Stimulated activated CD8-positive, alpha-beta memory T cell treated with anti-CD3 and anti-CD28 coated beads, Interleukin-7, amount 100 ng/mL, for 1 hour (primary cell): ENCODE measurements around the gene TBC1D22A.

Experiments
- DNase-seq, 2 donors: peaks; one replicate each; pipeline ENCODE4 v3.0.0-alpha.2; 2020; ENCODE audit warnings: low read depth in 2 of 2

The TBC1D22A gene

DNA sequence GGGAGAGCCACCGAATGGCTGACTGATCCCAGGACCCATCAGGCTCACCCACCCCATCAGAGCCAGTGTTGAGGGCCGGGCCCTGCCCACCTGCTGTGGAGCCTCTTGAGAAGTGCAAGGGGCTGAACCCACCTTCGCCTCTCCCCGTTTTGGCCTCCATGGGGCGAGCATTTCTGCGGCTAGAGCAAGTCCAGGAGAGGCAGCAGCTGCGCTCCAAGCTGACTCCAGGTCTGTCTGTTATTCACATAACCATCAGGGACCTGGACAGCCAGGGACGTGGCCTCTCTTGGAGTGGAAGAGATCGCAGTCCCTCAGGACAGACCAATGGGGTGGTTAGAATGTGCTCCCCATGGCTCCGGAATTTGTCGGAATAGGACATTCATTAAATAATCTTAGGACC lies 231.8 kb downstream of the TBC1D22A start:
- no peak for DNase-seq

GRCh38 chr22:46994983-46995382 lies 232.5 kb downstream of the TBC1D22A start:
- DNase-seq = no peak

DNA sequence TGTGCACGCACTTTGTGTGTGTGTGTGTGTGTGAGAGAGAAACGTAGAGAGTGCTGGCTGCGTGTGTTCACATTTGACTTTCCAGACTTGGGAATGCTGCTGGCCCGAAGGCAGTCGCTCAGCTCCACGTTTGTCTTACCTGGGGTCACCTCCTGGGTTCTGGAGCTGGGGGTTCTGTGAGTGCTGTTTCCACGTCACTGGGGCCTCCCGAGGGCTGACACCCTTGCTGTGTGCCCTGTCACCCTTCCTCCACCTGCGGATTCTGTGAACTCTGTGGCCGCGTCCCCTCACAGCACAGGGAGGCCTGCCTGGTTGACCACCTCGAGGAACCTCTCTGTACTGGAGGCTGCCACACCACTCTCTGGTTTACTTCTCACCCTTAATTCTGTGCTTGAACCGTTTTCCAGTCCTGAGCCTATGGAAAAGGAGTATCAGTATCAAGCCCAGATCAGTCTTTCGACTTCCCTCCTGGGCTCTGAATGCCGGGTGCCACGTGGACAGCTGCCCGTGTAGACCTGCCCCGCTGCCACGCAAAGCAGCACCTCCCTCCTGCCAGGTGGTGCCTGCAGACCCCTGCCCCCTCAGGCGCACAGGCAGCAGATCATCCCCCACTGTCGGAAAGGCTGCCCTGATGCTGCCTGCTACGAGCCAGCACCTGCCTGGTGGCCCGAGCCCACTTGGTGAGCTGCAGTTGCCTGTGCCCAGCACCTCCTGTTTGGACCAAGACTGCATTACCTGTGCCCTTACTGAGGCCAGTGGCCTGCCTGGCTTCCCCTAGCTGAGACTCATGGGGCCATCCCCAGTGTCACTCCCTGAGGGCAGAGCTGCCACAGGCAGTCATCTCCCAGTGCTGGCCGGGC lies 233.3 kb downstream of the TBC1D22A start:
- no peak for DNase-seq

DNA sequence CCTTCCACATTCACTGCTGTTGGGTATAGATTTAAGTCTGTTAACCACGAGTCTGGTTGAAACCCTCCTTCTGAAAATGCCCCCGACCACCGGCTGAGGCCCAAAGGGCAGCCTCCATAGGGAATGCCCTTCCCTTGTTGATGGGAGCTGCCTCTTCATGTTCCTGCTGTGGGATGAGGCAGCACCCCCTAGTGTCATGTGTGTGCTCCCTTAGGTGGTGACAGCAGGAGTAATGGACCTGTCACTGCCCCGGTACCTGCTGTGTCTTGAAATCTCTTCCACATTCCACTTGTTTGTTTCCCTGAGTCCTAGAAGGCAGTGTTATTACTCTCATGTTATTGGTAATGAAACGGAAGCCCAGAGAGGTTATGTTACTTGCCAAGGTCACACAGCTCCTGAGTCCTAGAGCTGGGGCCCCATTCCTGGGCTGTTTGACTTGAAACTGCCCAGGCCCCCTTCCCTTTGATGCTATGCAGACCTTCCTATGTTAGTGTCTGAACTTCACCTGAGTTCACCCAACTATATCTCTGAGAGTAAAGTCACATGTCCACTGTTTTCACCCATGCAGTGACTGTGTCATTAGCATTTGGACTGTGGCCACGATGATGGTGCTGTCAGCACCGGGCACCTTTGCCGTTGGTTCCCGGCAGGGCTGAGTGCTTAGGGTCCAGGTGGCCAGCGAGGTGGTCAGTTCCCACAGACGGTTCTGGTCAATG lies 234.3 kb downstream of the TBC1D22A start:
- no peak for DNase-seq

DNA sequence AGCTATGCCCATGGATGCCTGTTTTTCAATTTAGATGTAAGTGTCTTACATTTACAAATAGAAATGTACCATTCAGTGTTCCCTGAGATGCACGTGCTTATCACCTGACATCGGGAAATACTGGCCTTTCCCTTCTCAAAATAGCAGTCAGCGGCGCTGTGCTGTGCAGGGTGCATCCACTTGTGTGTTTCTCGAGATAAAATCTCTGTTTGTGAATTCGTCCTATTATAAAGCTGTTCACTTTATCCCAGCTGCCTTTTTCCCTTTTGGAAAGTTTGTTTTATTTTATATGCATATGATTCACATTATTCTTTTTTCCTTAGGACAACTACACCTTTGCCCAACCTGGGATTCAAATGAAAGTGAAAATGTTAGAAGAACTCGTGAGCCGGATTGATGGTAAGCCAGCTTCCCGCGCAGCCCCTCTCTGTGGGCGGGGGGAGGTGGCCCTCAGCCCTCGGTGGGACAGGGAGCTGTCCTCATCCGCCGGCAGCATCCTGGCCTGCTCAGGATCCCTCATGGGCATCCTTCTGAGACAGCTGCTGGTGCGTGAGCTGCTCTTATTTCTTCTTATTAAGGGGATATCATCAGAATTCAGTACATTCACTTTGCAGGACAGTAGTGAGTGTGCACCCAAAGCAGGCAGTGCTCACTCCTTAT lies 235.0 kb downstream of the TBC1D22A start:
- no peak for DNase-seq

GRCh38 chr22:46998331-46998730 lies 235.9 kb downstream of the TBC1D22A start:
- DNase-seq = no peak

- DNase-seq = no peak
Measured at GRCh38 chr22:47000256-47000655, 237.8 kb downstream of the TBC1D22A start.

GRCh38 chr22:47000888-47001287 lies 238.4 kb downstream of the TBC1D22A start:
- no peak for DNase-seq

DNA sequence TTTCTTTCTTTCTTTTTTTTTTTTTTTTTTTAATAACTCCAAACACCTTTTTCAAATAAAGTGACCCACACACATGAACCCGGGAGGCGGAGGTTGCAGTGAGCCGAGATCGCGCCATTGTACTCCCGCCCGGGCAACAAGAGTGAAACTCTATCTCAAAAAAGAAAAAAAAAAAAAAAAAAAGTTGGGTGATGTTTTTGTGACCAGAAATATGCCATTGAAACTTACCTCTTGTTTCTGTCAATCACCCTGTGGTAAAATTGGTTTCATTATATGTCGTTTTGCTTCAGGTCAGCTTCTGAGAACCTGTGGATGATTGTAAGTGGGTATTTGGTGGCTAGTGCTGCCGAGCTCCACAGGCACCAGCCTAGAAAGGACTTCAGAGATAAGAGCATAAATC lies 238.8 kb downstream of the TBC1D22A start:
- no peak for DNase-seq

- no peak for DNase-seq
Measured at GRCh38 chr22:47002692-47003091, 240.2 kb downstream of the TBC1D22A start.

DNA sequence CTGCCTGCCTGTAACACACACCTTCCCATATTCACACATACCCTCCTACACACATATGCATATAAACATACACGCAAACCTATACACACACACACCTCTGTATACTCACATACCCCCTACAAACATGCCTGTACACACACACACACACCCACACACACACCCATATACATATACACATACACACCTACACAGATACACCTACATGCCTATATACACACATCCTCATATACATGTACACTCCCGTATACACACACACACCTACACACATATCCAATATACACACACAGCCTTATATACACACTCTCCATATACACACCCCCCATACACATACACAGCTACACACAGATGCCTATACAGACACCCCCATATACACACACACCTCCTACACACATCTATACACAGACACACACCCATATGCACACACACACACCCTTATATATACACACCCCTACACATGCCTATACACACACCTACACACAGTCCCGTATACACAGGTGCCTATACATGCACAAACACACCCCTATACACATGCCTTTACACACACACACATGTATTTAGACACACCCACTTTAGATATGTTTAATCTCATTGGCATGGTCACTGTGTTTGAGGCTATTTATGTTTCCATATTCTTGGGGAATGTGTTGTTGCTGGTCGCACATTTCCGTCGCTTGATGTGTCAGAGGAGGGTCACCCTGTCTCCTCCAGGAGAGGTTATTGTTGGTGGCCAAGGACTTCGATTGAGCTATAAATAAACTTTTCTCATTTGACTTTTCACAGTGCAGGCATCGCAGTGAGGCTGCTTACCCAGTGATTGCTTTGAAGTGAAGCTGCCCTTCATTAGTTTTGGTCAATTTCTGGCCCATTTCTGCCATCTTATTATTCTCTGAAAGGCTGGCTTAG lies 243.3 kb downstream of the TBC1D22A start:
- no peak for DNase-seq

DNA sequence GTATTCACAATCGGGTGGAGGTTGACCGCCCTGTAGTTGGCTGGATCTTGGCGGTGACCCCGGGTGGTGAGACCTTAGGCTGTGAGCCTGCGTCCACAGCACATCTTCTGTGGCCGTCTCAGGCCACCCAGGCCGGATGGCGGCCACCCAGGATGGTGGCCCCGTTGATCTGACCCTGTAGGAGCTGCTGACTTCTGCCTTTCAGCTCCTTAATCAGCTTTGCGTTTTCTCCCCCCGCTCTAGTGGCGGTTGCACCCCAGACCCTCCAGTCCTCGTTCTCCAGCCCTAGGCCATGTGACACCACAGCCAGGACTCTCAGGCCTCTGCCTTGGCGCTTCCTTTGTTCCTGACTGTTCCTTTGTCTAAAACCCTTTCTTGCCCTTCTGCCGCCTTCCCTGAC lies 244.0 kb downstream of the TBC1D22A start:
- DNase-seq = no peak

GRCh38 chr22:47006869-47007268 lies 244.4 kb downstream of the TBC1D22A start:
- DNase-seq = no peak

DNA sequence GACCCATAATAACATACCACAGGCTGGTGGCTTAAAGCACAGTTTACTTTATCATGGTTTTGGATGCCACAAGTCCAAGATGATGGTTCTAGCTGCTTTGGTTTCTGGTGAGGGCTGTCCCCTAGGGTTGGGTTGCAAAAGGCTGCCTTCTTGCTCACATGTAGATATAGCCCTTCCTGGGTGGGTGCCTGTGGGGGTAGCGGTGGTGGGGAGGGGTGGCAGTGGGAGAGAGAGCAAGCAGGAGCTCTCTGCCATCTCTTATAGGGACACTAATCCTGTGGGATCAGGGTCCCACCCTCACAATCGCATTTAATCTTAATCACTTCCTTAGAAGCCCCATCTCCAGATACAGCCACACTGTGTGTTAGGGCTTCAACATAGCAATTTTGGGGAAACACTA lies 245.0 kb downstream of the TBC1D22A start:
- DNase-seq = no peak

DNA sequence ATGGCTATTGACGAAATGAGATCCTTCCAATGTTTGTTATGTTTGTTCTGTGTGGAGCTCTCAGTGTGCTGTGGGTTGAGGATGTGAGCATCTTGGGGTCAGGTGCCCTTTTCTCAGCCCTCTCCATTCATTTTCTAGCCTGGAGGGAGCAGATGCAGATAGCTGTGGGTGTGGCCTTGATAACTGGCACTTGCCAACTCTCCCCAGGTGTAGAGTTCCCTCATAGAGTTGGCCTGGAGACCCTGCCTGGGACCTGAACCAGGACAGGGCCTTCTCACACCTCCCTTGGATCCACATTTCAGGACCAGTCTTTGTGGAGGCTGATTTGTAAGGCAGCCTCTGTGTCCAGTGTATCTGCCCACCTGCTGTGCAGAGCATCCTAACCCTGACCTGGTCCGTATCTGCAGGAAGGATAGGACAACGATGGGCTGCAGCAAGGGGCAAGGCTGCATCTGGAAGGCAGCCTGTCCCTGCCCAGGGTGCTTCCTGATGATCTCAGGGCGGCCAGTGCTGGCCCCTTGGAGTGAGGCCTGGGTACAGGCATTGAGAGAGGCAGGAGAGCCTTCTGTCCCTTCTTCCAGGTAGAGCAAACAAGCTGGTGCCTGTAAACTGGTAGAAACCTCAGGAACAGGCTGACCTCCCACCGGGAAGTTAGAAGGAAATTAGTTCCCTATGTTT lies 245.9 kb downstream of the TBC1D22A start:
- DNase-seq = no peak

DNA sequence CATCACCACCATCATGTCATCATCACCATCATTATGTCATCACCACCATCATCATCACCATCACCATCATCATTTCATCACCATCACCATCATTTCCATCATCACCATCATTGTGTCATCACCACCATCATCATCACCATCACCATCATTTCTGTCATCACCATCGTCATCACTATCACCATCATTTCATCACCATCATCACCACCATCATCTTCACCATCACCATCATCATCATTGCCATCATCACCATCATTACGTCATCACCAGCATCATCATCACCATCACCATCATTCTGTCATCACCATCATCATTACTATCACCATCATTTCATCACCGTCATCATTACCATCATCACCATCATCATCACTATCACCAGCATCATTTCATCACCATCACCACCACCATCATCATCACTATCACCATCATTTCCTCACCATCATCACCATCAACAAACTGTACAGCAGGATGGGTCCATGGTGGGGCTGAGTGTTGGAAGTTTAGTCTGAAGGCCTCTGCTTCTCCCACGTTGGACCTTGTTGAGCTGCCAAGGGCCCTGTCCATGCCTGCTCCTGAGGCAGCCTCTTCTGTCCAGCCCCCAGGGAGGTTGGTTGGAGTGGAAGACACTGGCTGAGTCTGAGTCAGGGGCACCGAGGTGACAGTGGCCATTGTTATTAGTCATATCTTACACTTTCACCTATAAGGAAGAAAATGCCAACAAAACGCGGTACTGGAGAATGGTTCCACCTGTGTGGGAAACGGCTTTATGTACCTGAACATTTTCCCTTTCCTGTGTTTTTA lies 247.1 kb downstream of the TBC1D22A start:
- DNase-seq = no peak

DNA sequence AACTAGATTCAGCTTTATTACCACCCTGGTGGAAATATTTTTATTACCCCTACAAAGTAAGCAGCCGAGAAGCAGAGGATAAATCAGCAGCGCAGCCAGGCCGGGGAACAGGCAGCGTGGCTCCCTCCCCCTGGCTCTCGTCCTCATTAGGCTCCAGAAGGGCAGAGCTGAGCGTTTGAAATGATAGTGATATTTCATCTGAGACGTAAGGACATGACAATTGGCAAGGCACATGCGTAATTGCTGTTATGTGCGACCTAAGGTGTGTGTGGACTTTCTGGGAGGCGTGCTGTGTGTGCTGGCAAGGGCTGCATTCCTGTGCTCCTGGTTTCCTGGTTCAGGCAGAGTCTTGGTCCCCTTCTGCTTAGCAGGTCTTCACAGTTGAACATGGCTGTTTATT lies 247.8 kb downstream of the TBC1D22A start:
- DNase-seq = no peak

DNA sequence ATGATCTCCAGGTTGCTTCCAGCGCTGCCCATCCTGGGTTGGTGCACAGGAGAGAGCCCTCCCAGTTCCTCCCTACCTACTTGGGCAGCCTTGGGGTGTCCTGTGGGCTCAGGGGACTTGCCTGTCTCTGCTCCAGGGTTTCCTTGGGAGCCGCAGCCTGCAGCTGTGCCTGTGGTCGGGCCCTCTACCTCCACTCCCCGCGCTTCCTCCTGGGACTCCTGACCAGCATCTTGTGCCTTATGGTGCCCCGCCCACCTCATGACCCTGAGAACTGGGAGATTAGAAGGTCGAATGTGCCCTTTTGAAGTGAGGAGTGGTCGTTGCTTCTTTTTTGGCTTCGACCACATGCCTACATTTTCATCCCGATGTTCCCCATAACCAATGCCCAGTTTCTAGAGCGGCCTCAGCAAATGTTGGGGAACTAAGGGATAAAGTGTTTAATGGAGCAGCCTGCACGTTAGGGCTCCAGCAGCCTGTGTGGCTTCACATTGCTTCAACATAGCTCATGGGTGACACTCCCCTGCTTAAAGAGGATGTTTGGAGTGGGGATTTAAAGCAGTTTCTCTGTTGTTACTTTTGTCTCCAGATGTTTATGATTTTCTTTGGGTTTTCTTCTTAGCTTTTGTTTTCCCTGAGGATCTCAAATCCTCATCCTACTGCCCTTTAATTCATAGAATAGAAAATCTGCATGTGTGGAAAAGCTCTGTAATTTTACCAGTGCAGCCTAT lies 248.8 kb downstream of the TBC1D22A start:
- no peak for DNase-seq

DNA sequence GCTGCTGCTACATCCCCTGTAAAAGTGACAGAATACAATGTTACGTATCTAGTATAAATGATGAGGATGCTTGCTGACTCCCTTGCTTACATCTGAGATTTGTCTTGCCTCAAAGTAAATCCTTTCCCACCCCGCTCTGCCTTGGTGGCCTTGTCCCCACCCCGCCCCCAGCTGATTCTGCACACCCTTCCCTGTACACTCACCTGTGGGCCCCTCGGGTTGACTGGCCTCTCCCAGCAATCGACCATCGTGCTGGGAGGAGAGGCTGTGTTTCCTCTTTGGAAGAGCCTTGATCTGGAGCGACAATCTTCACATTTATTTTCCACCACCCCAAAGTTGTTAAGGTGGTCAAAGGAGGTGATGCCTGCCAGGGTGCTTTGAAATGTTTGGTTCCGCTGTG lies 249.4 kb downstream of the TBC1D22A start:
- DNase-seq = no peak
